ENCODE data around the gene DCAF8.

Gene DCAF8

GRCh38 chr1:160228431-160228830 is 33.9 kb downstream of the DCAF8 start:
- no peak for DNase-seq (ENCODE audit: low spot score)
- in situ Hi-C loops (cut with MboI; ENCODE audit: low pct_unique_long_range_greater_than_20kb, low sequenced_read_pairs, unreplicated experiment) = no loop called here
- TF ChIP-seq CTCF (IDR thresholded peaks at IDR 0.05; ENCODE audit: extremely low read depth, insufficient read depth, missing control alignments) = no peak

- in situ Hi-C loops (cut with MboI; ENCODE audit: low pct_unique_long_range_greater_than_20kb, low sequenced_read_pairs, unreplicated experiment) = no loop called here
- DNase-seq (ENCODE audit: low spot score) = no peak
- TF ChIP-seq CTCF (IDR thresholded peaks at IDR 0.05; ENCODE audit: extremely low read depth, insufficient read depth, missing control alignments) = no peak
Measured at GRCh38 chr1:160227561-160227960, 34.8 kb downstream of the DCAF8 start.

GRCh38 chr1:160227034-160227433 is 35.3 kb downstream of the DCAF8 start:
- in situ Hi-C loops (cut with MboI; ENCODE audit: low pct_unique_long_range_greater_than_20kb, low sequenced_read_pairs, unreplicated experiment) = no loop called here
- no peak for TF ChIP-seq CTCF (IDR thresholded peaks at IDR 0.05; ENCODE audit: extremely low read depth, insufficient read depth, missing control alignments)
- DNase-seq (ENCODE audit: low spot score) = no peak

- in situ Hi-C loops (cut with MboI; ENCODE audit: low pct_unique_long_range_greater_than_20kb, low sequenced_read_pairs, unreplicated experiment) = no loop called here
- no peak for TF ChIP-seq CTCF (IDR thresholded peaks at IDR 0.05; ENCODE audit: extremely low read depth, insufficient read depth, missing control alignments)
- peak; percentile 50 for DNase-seq (ENCODE audit: low spot score)
Measured at GRCh38 chr1:160226623-160227022, 35.7 kb downstream of the DCAF8 start.

- no peak for TF ChIP-seq CTCF (IDR thresholded peaks at IDR 0.05; ENCODE audit: extremely low read depth, insufficient read depth, missing control alignments)
- no peak for DNase-seq (ENCODE audit: low spot score)
- in situ Hi-C loops (cut with MboI; ENCODE audit: low pct_unique_long_range_greater_than_20kb, low sequenced_read_pairs, unreplicated experiment) = no loop called here
Measured at GRCh38 chr1:160225345-160225744, 37.0 kb downstream of the DCAF8 start.

GRCh38 chr1:160224606-160225005 is 37.7 kb downstream of the DCAF8 start:
- no peak for DNase-seq (ENCODE audit: low spot score)
- TF ChIP-seq CTCF (IDR thresholded peaks at IDR 0.05; ENCODE audit: extremely low read depth, insufficient read depth, missing control alignments) = no peak
- in situ Hi-C loops (cut with MboI; ENCODE audit: low pct_unique_long_range_greater_than_20kb, low sequenced_read_pairs, unreplicated experiment) = no loop called here

DNA sequence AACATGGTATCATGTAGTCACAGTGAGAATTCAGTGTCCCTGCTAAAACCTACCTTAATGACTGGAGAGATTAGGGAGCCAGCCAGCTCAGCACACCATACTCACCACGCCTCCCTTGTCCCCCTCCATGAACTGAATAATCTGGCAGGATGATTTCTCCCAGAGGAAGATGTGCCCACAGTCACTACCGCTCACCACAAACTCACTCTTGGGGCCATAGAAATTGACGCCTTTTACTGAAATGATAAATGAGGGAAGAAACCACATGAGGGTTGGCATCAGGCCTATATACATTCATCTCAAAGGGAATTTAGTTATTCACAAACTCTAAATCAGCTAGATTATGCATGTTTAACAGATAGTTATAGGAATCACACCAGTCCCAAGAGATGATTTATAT is 39.8 kb downstream of the DCAF8 start:
- TF ChIP-seq CTCF (IDR thresholded peaks at IDR 0.05; ENCODE audit: extremely low read depth, insufficient read depth, missing control alignments) = no peak
- DNase-seq (ENCODE audit: low spot score) = no peak
- in situ Hi-C loops (cut with MboI; ENCODE audit: low pct_unique_long_range_greater_than_20kb, low sequenced_read_pairs, unreplicated experiment) = no loop called here

Measured in GM13977 (cell line).